Uterine smooth muscle cell (primary cell): ENCODE data around the gene HMX3. TPM values are rescaled to one million over a fixed set of nuclear protein-coding genes. Genes with fewer than 3 reads are reported as not detected.

ENCODE experiments used
- total RNA-seq: library from RNA; depleted of rRNA; stranded (reverse); fragments of >200 nt; gene quantifications from 2 replicates; pipeline ENCODE4 v1.2.3, GENCODE V29; 2014

HMX3 gene
- not detected in 2 replicates for total RNA-seq

DNA sequence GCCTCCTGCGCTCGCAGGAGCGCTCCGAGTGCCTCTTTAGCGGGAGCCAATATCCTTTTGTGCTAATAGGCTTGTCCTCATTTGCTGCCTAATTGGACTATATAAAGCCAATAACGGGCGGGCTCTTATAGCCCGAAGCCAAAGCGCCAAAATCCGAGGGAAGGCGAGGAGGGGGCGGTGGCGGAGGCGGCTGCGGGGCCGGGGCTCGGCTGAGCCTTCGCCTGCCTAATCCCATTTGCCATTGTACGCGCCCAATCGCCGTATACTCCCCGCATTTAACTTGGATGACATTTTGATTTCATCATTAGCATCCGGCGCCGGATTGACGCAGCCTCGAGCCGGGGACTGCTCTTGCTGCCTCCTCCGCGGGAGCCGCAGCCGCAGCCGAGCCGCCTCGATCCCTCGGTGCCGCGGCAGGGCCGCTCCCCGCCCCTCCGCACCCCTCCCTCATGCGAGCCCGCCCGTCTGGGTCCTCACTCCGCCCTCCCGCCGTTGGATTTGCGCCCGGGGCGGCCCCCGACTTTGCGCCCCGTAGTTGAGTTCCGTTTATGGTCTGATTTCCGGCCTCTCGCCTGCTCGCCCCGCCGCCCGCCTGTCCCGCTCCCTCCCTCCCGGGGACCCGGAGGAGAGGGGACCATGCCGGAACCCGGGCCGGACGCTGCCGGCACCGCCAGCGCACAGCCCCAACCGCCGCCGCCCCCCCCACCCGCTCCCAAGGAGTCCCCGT lies at the start of gene HMX3:
TSS of gene HMX3 (plus strand) at position 556 of the 727 bp plus-strand sequence. CDS start at position 637, 81 bp downstream.

DNA sequence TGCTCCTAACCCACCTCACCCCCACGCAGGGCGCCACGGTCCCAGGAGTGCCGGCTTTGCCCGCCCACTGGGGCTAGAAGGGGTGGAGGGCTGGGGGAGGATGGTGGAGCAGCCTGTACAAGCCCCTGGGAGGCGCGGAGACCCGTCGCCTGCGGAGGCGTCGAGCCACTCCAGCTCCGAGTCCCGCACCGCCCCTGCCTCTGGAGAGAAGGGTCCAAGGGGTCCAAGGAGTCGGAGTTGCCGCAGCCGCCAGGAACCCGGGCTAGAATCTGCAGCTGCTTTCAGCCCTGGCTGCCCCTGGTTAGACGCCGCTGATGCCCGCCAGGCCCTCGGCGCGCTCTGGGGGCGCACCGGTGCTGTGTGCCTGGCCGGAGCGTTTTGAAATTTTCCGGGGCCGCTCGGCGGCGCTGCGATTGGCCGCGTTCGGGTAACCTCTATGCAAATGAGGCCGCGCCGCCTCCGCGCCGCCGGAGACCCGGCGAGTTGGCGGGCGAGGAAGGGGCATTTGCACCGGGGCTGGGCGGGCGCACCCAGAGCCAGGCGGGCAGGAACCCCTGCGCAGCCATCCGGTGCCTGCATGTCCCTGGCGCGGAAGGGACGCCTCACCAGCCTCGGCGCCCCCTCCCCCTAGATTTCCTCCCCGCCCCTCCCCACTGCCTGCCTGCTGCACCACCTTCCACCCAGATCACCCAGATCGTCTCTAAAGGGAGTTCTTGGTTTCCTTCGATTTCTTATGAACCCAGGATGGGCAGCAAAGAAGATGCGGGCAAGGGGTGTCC lies 12.1 kb downstream of the HMX3 start, which contains the start of gene HMX2:
TSS of gene HMX2 (plus strand) at position 502 of the 779 bp plus-strand sequence. CDS start at position 745, 243 bp downstream.

DNA sequence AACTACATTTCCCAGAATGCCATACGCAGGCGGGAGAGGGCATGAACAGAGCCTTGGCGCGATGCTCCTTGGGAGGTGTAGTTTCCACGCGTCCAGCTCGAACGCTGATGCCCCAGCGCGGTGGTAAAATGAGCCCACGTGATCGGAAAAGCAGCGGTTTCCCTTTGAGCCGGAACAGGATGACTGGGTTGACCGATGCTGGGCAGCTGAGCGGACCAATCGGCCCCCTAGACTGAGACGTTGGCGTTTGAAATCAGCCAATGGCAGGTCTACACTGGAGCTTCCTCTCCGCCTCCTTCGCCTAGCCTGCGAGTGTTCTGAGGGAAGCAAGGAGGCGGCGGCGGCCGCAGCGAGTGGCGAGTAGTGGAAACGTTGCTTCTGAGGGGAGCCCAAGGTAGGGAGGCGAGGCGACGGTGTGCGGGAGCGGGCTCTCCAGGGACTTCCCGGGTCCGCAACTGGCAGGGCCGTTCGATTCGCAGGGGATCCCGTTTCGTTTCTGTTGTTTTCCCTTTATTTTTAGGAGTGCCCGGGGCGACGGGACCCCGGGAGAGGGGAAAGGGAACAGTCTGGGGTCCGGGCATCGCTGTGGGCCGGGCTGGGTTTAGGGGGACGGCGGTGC lies 18.4 kb downstream of the HMX3 start, which contains the start of gene BUB3:
TSS of gene BUB3 (plus strand) at position 311 of the 619 bp plus-strand sequence. CDS start 516 bp downstream, outside the sequence.

Other genes with a start within 250 kb of the HMX3 start
- not detected in 2 replicates for gene FAM24A, start 225.4 kb upstream of the HMX3 start, total RNA-seq
- gene C10orf88, start 181.7 kb upstream of the HMX3 start, total RNA-seq, result 11.9 and 15.7 TPM in 2 replicates
- gene PSTK, start 155.6 kb upstream of the HMX3 start, total RNA-seq, result 3.2 and 4.0 TPM in 2 replicates
- gene IKZF5, start 127.2 kb upstream of the HMX3 start, total RNA-seq, result 2.5 and 2.7 TPM in 2 replicates
- gene ACADSB, start 127.0 kb upstream of the HMX3 start, total RNA-seq, result 7.0 and 8.0 TPM in 2 replicates
- gene HMX2, start 12.2 kb downstream of the HMX3 start, total RNA-seq, result not detected in 2 replicates
- gene BUB3, start 18.4 kb downstream of the HMX3 start, total RNA-seq, result 147 and 253 TPM in 2 replicates